HG03558 (cell line): ENCODE measurements around the gene QPCT.

Experiments used
- ATAC-seq: cut with Tn5 transposase; IDR thresholded peaks from one replicate; pipeline ENCODE4 v1.9.1; 2021; ENCODE audit warnings: moderate number of reproducible peaks; ENCODE audit not compliant: unreplicated experiment; ENCODE audit errors: extremely low read depth

QPCT gene

DNA sequence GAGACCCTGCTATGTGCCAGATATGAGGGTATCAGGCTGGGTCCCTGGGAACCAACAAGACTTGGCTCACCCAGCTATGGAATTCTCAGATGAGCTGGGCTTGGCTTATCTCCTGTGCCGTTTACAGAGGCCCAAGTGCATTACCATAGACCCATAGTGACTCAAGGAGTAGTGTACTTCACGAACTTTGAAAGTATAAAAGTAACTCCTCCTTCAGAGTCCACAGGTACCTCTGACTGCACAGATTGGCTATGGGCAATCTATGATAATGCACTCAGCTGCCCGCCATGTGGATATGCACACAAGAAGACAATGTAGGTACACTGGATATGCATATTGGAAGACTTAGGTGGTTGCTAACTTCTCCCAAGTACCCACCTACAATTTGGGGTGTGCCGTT, 78.4 kb downstream of the QPCT start:
- ATAC-seq = no peak
